T follicular helper cell (primary cell): ENCODE measurements around the gene MRC2.

Experiments
- DNase-seq: peaks from one replicate; pipeline ENCODE4 v3.0.0-alpha.2; 2020; ENCODE audit warnings: low read depth

MRC2 gene

DNA sequence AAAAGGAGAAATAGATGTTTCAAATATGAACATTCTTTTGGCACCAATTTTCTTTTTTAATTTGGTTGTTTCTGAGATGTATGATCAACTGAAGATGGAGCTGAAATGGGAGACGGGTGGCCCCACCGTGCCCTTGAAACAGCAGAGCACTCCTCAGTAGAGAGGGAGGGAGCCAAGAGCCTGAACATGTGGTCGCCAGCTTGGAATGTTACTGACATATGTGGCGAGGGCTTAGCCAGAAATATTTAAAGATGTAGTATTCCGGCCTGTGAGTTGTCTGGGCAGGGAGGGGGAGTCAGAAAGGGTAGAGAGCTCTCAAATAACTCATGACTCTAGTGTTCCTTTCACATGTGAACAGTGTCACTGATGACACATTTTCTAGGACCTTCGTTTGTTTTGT is 13.3 kb upstream of the MRC2 start:
- DNase-seq, result no peak

- DNase-seq, result no peak
Measured at GRCh38 chr17:62615503-62615902, 12.0 kb upstream of the MRC2 start.

DNA sequence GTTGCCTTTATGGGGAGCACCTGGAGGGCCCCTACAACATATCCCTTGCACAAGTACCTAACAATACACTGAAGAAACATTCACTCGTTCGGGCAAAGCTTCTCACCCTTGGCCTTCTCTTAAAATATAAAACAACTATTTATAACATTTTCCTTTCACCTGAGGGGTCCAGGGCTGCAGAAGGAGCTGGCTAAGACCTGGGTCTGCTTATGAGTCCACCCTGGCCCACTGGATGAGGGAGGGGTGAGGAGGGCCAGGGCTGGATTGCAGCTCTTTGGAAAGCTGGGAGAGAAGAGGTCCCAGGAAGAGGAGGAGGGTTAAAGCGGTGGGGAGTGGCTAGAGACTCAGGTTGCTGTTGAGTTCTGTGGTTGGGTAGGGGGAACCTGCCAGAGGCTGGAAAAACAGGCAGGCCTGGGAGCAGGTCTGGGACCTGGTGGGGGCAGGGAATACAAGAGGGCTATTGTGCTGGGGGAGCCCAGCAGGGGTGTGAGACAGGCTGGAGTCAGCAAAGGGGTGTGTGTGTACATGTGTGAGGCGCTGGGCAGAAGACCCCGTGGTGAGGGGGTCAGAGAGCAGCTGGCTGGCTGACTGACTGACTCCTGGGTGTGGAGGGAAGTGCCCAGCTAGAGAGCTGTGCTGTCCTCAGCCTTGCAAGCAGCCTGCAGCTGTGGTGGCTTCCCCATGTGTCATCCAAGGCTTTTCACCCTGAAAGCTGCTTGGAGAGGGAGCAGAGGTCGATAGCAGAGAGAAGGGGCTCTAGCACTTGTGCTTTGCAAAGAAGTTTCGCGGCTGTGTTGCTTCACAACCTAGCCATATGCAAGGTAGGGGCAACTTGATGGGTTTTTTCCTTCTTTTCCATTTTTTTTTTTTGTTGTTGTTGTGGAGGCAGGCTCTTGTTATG is 10.2 kb upstream of the MRC2 start:
- DNase-seq, result no peak

DNA sequence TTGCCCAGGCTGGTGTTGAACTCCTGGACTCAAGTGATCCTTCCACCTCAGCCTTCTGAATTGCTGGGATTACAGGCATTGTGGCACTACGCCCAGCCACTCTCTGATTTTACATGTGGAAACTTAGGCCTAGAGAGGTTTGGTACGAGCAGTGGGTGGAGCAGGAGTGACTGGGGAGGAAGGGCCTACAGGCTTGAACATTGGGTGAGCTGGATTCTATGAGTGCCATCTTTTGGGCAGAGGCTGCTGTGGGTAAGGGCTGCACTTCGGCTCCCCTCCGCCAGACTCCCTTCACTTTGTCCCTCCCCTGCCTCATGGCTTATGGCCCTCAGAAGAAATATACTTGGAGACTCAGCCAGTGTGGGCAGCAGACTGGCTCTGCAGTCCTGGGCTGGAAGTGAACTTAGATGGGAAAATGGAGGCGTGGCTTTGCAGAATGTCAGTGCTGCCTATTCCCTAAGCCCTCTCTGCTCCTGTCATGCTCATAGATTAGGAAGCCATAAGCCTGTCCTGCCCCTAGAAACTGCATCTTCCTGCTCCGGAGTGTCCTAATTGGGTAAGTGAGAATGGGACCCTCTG is 9.5 kb upstream of the MRC2 start:
- DNase-seq, result no peak

GRCh38 chr17:62618647-62619416 is 8.6 kb upstream of the MRC2 start:
- DNase-seq, result no peak

GRCh38 chr17:62619417-62620155 is 7.9 kb upstream of the MRC2 start:
- no peak for DNase-seq

DNA sequence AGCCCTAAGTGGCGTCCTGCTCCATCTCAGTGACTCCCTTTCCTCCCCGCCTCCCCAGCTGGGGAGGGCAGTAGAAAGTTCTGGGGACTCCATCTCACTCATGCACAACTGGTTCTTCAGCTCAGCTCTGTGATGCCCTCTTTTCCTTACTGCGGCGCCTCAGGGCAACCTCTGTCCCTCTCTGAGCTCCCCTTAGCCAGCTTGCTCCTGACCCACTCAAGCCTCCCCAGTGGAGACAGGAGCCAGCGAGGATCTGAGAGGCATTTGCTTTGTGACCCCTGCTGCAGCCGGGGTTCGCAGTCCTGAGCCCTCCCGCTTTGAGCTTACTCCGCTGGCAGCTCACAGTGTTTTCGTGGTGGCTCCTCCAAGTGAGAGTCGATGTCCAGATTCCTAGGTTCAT is 6.2 kb upstream of the MRC2 start:
- DNase-seq, result no peak

DNA sequence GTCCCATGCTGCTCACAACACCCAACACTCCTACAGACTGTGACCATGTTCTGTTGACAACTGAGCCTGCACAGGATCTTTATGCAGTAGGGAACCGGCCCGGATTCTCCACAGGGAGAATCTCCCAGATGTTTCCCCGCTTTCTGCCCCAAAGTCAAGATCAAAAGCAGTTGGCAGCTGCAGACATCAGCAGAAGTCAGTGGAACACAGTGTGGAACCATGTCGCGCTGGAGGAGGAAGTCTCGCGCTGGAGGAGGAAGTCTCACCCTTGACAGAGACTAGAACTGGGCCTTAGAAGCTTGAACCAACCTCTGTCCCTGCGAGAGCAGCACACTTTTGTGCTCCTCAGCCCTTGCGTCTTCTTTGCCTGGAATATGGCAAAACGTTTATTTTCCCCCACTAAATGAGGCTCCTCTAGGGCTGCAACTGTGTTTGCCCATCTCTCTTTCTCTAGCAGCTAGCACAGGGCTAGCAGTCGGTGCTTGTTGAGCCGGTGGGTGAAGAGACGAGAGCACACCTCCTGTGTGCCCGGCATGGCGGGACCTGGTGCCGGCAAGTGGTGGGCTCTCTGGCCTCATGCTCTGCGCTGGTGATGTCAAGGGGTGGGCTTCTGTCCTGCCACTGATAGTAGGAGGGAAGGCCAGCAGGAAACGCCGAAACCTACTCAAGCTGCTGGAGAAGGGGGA is 2.1 kb upstream of the MRC2 start:
- DNase-seq, result no peak

GRCh38 chr17:62625870-62626200 is 1.6 kb upstream of the MRC2 start:
- DNase-seq, result no peak

GRCh38 chr17:62626719-62627218 is 701 bp upstream of the MRC2 start:
- DNase-seq, result no peak

- DNase-seq, result no peak
Measured at GRCh38 chr17:62627904-62628633, 599 bp downstream of the MRC2 start.

DNA sequence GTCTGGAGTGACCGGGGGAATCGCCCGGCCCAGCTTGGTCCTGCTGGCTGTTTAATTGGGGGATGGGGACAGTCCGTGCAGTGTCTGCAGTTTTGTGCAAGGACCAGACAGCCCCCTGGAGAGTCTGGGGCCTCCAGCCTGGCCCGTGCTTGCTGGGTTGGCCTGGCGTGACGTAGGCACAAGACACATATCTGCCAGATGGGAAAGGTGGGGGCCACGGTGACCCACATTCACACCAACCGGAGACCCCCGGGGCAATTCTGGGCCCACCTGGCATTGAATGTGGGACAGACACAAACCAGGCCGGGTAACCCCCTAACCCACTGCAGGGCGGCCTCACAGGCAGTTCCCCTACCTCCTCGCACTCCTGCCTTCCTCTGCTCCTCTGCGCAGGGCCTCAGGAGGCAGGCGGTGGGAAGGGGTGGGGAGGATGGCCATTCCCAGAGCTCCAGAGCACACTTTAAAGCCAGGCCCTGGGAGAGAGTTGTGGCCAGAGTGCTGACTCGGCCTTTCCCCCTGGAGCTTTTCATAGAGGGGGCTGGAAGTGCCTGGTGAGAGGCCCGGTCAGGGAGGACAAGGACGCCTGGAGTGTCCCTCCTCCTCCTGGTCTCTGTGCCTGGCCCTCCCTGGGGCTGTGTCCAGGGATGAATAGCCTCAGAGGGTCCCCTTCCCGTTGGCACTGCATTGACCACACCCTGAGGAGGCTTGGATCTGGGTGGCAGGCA is 1.5 kb downstream of the MRC2 start:
- DNase-seq, result no peak

DNA sequence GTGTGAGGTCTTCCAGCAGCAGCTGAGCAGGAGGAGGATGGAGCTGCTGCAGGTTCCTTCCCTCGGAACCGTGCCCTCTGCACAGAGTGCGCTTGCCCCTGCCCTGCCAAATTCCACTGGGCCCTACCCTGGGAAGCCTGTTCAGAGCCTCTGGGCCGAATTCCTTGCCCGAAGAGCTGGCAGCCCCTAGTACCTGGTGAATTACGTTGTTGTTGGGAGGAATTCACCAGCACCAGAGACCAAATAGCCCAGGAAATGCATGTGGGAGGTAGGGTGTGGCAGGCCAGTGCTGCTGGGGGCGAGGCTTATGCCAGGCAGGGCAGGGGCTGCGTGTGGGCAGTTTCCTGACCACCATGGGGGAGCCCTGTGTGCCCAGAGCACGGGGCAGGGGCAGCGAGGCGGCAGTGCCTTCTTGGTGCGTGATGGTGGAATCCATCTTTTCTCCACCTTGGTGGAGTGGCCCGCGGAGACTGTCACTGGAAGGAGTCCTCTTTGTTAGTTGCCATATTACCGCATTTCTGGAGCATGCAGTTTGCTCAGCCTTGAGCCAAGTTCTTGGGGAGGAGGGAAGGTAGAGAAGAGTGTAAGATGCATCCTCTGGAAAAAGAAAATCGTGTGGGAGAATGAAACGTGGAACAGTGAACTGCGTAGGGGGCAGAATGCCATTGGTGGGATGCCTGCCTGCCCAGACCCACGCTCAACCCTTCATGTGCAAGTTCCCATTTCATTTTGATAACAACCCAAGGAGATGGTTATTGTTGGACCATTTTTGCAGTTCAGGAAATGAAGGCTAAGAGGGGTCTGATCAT is 2.3 kb downstream of the MRC2 start:
- no peak for DNase-seq

- no peak for DNase-seq
Measured at GRCh38 chr17:62630365-62631085, 3.1 kb downstream of the MRC2 start.

- DNase-seq, result no peak
Measured at GRCh38 chr17:62631086-62631935, 3.8 kb downstream of the MRC2 start.

DNA sequence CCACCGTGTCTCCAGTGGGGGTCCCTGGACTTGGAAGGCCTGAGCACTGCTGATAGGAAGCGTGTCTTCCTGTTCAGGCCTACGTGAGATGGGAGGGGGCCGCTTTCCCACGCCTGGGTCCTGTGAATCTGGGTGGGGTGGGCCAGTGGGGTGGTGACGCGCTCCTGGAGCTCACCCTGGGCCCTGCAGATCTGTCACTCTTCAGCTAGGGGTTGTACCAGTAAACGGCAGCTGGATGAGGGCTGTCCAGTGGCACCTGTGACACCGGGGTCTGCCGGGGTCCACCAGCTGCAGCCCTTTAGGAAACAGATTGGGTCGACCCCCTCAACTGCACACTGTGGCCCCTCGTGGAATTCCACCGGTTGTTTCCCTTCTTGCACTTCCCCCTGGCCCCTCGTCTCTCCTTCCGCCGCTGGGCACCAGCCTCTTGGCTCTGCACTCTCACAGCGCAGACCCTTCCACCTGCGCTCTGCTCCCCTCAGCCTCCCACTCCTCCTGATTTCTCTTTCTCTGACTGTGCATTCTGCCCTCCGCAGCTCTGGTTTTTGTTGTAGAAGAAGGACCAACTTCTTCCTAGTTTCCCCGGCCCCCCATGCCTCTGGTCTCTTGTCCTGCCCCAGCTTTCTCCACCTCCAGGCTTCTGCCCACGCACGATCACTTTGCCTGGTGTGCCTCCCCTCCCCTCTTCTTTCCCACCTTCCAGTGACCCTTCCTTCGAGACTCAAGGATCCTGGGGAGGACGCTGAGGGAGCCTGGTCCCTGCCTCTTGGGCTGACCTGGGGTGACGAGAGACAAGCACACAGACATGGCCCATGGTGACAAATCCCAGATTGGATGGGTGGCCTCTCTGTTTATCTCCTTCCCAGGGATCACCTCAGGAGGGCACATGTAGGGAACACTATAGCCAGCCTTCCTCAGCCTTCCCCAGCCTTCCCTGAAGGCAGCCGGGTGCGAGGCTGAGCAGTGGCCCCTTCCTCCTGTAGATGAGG is 4.8 kb downstream of the MRC2 start:
- DNase-seq, result no peak
